ENCODE measurements around the gene MALAT1. TPM values are rescaled to one million over a fixed set of nuclear protein-coding genes. Genes with fewer than 3 reads are reported as not detected.

The MALAT1 gene
- total and polyA plus RNA-seq, 2 of the 13 experiments (the other 11 are each of a cell fraction or from before 2014, with no cell fraction given), result 143 to 1,237 TPM

- TF ChIP-seq ZNF503 (CRISPR knock-in tag; IDR thresholded peaks at IDR 0.05), result peak; percentile 40; the same call in 1 of the 2 replicates
- TF ChIP-seq ZNF362 (CRISPR knock-in tag; IDR thresholded peaks at IDR 0.05; ENCODE audit: borderline replicate concordance), result 0 out of 2 replicates have a peak, but pooled peaks have one; percentile 20
- peak; percentile 57 for TF ChIP-seq GATAD2A (CRISPR knock-in tag; IDR thresholded peaks at IDR 0.05)
- TF ChIP-seq ZNF747 (CRISPR knock-in tag; IDR thresholded peaks at IDR 0.05; ENCODE audit: borderline replicate concordance), result no peak
- no peak for TF ChIP-seq THAP9 (CRISPR knock-in tag; IDR thresholded peaks at IDR 0.05; ENCODE audit: borderline replicate concordance)
- no peak for TF ChIP-seq SNAPC2 (CRISPR knock-in tag; IDR thresholded peaks at IDR 0.05)
- TF ChIP-seq THAP11 (CRISPR knock-in tag; IDR thresholded peaks at IDR 0.05), result peak; percentile 40; the same call in 1 of the 2 replicates
- TF ChIP-seq KDM4B (CRISPR knock-in tag; IDR thresholded peaks at IDR 0.05), result no peak
- no peak for TF ChIP-seq HNRNPLL (IDR thresholded peaks at IDR 0.05; ENCODE audit: low read depth, low read length, poor library complexity, severe bottlenecking)
- TF ChIP-seq ZKSCAN5 (CRISPR knock-in tag; IDR thresholded peaks at IDR 0.05), result peak; percentile 69; the same call in 1 of the 2 replicates
- TF ChIP-seq FOXK1 (CRISPR knock-in tag; IDR thresholded peaks at IDR 0.05; ENCODE audit: borderline replicate concordance, low read depth), result peak; percentile 44; the same call in 1 of the 2 replicates
- no peak for TF ChIP-seq TARDBP (CRISPR knock-in tag; IDR thresholded peaks at IDR 0.05)
- TF ChIP-seq THAP8 (CRISPR knock-in tag; IDR thresholded peaks at IDR 0.05; ENCODE audit: borderline replicate concordance), result no peak
- 0 out of 2 replicates have a peak, but pooled peaks have one; percentile 67 for TF ChIP-seq ZNF691 (CRISPR knock-in tag; IDR thresholded peaks at IDR 0.05; ENCODE audit: borderline replicate concordance, low read depth)
- peak; percentile 38; the same call in 1 of the 2 replicates for TF ChIP-seq ARNT2 (CRISPR knock-in tag; IDR thresholded peaks at IDR 0.05; ENCODE audit: low read depth)
- TF ChIP-seq ZSCAN21 (CRISPR knock-in tag; IDR thresholded peaks at IDR 0.05; ENCODE audit: borderline replicate concordance), result peak; percentile 39; the same call in 1 of the 2 replicates
- TF ChIP-seq BATF2 (CRISPR knock-in tag; IDR thresholded peaks at IDR 0.05), result no peak
Measured at GRCh38 chr11:65551572-65552387, 52.9 kb downstream of the MALAT1 start (continued).

All from HepG2 (cell line).